Ishikawa (cell line): ENCODE data around the gene NTN5.

Experiments used
- CEBPB ChIP-seq: IDR thresholded peaks from 2 replicates; pipeline ENCODE4 v1.6.1; 2012
- CREB1 ChIP-seq: IDR thresholded peaks from 2 replicates; pipeline ENCODE4 v1.6.1; 2012; ENCODE audit warnings: low read depth
- EGR1 ChIP-seq: IDR thresholded peaks from 2 replicates; pipeline ENCODE4 v1.6.1; 2012
- EP300 ChIP-seq: IDR thresholded peaks from 2 replicates; pipeline ENCODE4 v1.6.1; 2012; ENCODE audit warnings: borderline replicate concordance
- FOXM1 ChIP-seq: IDR thresholded peaks from 2 replicates; pipeline ENCODE4 v1.6.1; 2012; ENCODE audit warnings: low read depth, borderline replicate concordance
- REST ChIP-seq: IDR thresholded peaks from 2 replicates; pipeline ENCODE4 v1.6.1; 2012; ENCODE audit warnings: low read depth, mild to moderate bottlenecking
- TAF1 ChIP-seq: IDR thresholded peaks from 2 replicates; pipeline ENCODE4 v1.6.1; 2012; ENCODE audit warnings: low read depth, mild to moderate bottlenecking
- TF ChIP-seq, protein P1 (sequence below): IDR thresholded peaks from 2 replicates; pipeline ENCODE4 v1.6.1; 2012
- TF ChIP-seq, protein P2 (sequence below): IDR thresholded peaks from 2 replicates; pipeline ENCODE4 v1.6.1; 2012

GRCh38 chr19:48648134-48648533 lies 24.7 kb downstream of the NTN5 start:
- TF ChIP-seq CEBPB, result no peak
- TF ChIP-seq, protein P1, sequence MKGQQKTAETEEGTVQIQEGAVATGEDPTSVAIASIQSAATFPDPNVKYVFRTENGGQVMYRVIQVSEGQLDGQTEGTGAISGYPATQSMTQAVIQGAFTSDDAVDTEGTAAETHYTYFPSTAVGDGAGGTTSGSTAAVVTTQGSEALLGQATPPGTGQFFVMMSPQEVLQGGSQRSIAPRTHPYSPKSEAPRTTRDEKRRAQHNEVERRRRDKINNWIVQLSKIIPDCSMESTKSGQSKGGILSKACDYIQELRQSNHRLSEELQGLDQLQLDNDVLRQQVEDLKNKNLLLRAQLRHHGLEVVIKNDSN, result no peak
- TF ChIP-seq EGR1, result no peak
- TF ChIP-seq, protein P2, sequence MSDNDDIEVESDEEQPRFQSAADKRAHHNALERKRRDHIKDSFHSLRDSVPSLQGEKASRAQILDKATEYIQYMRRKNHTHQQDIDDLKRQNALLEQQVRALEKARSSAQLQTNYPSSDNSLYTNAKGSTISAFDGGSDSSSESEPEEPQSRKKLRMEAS, result no peak
- TF ChIP-seq FOXM1, result no peak
- no peak for TF ChIP-seq EP300
- no peak for TF ChIP-seq TAF1
- TF ChIP-seq CREB1, result no peak
- no peak for TF ChIP-seq REST
